Liver (tissue), 9 donors: ENCODE data around the gene KDM2B. TPM values are rescaled to one million over a fixed set of nuclear protein-coding genes. Genes with fewer than 3 reads are reported as not detected.

Experiments used
- DNase-seq: peaks from one replicate; pipeline ENCODE4 v3.0.0-alpha.2; 2017; ENCODE audit warnings: low spot score
- H3K27ac ChIP-seq, 2 donors: one replicate each; pipeline ENCODE4 v1.7.0; 2013; ENCODE audit warnings: inconsistent platforms in 2 of 2, low read length in 2 of 2, control low read depth in 1 of 2, low read depth in 1 of 2, mild to moderate bottlenecking in 1 of 2
- H3K27me3 ChIP-seq, 4 donors: one replicate each; pipeline versions ENCODE4 v1.6.1 to v1.7.0; 2013; ENCODE audit warnings: low read length in 3 of 4, inconsistent platforms in 1 of 4, mild to moderate bottlenecking in 1 of 4, moderate library complexity in 1 of 4; ENCODE audit not compliant: control insufficient read depth in 4 of 4, insufficient read depth in 4 of 4
- H3K36me3 ChIP-seq, 4 donors: one replicate each; pipeline versions ENCODE4 v1.6.1 to v1.7.0; 2013; ENCODE audit warnings: low read length in 3 of 4, mild to moderate bottlenecking in 3 of 4, low read depth in 1 of 4, moderate library complexity in 1 of 4; ENCODE audit not compliant: control insufficient read depth in 4 of 4, insufficient read depth in 3 of 4
- H3K4me1 ChIP-seq, 4 donors: one replicate each; pipeline versions ENCODE4 v1.6.1 to v1.7.0; 2013; ENCODE audit warnings: low read length in 3 of 4, mild to moderate bottlenecking in 3 of 4, moderate library complexity in 1 of 4; ENCODE audit not compliant: control insufficient read depth in 4 of 4, insufficient read depth in 4 of 4
- H3K4me3 ChIP-seq, 3 donors: one replicate each; pipeline versions ENCODE4 v1.6.1 to v1.7.0; 2013; ENCODE audit warnings: low read length in 3 of 3, control low read depth in 1 of 3, low read depth in 1 of 3, mild to moderate bottlenecking in 1 of 3
- H3K9ac ChIP-seq, 2 donors: one replicate each; pipeline ENCODE4 v1.7.0; 2013; ENCODE audit warnings: low read length in 2 of 2, mild to moderate bottlenecking in 2 of 2, moderate library complexity in 2 of 2, control low read depth in 1 of 2, low read depth in 1 of 2
- H3K9me3 ChIP-seq, 4 donors: one replicate each; pipeline versions ENCODE4 v1.6.1 to v1.7.0; 2013; ENCODE audit warnings: low read length in 3 of 4; ENCODE audit not compliant: control insufficient read depth in 4 of 4
- ATF3 ChIP-seq: IDR thresholded peaks from 2 replicates; pipeline ENCODE4 v1.6.1; 2016; ENCODE audit warnings: antibody characterized with exemption
- EGR1 ChIP-seq, 2 donors: IDR thresholded peaks; 2 replicates each; pipeline ENCODE4 v1.6.1; 2016 to 2018; ENCODE audit warnings: antibody characterized with exemption in 2 of 2, low read depth in 2 of 2
- FOXA1 ChIP-seq: IDR thresholded peaks from 2 replicates; pipeline ENCODE4 v1.6.1; 2016; ENCODE audit warnings: antibody characterized with exemption
- FOXA2 ChIP-seq: IDR thresholded peaks from 2 replicates; pipeline ENCODE4 v1.6.1; 2016; ENCODE audit warnings: antibody characterized with exemption
- GABPA ChIP-seq, 2 donors: IDR thresholded peaks in 1 of 2; conservative IDR thresholded peaks in 1 of 2; 2 replicates each; pipeline ENCODE4 v1.6.1; 2016; ENCODE audit warnings: antibody characterized with exemption in 2 of 2, mild to moderate bottlenecking in 1 of 2, moderate library complexity in 1 of 2
- HNF4A ChIP-seq, 2 donors: conservative IDR thresholded peaks; 2 replicates each; pipeline ENCODE4 v1.6.1; 2016; ENCODE audit warnings: antibody characterized with exemption in 2 of 2, mild to moderate bottlenecking in 2 of 2
- HNF4G ChIP-seq: IDR thresholded peaks from 2 replicates; pipeline ENCODE4 v1.6.1; 2016; ENCODE audit warnings: antibody characterized with exemption
- JUND ChIP-seq, 2 donors: IDR thresholded peaks; 2 replicates each; pipeline ENCODE4 v1.6.1; 2016; ENCODE audit warnings: antibody characterized with exemption in 2 of 2
- NR2F2 ChIP-seq: IDR thresholded peaks from 2 replicates; pipeline ENCODE4 v1.6.1; 2016; ENCODE audit warnings: antibody characterized with exemption
- RAD21 ChIP-seq, 2 donors: IDR thresholded peaks; 2 replicates each; pipeline ENCODE4 v1.6.1; 2016; ENCODE audit warnings: antibody characterized with exemption in 2 of 2, mild to moderate bottlenecking in 2 of 2
- REST ChIP-seq: IDR thresholded peaks from 2 replicates; pipeline ENCODE4 v1.6.1; 2016; ENCODE audit warnings: antibody characterized with exemption, mild to moderate bottlenecking
- RXRA ChIP-seq, 2 donors: IDR thresholded peaks; 2 replicates each; pipeline ENCODE4 v1.6.1; 2017 to 2018; ENCODE audit warnings: antibody characterized with exemption in 2 of 2, mild to moderate bottlenecking in 1 of 2
- SP1 ChIP-seq: IDR thresholded peaks from 2 replicates; pipeline ENCODE4 v1.6.1; 2018; ENCODE audit warnings: antibody characterized with exemption, mild to moderate bottlenecking
- TAF1 ChIP-seq: conservative IDR thresholded peaks from 2 replicates; pipeline ENCODE4 v1.6.1; 2016; ENCODE audit warnings: antibody characterized with exemption, mild to moderate bottlenecking
- YY1 ChIP-seq: IDR thresholded peaks from 2 replicates; pipeline ENCODE4 v1.6.1; 2016; ENCODE audit warnings: antibody characterized with exemption, mild to moderate bottlenecking
- WGBS: extraction: QIAGEN DNeasy Blood & Tissue Kit; methylation state at CpG from one replicate; pipeline ENCODE4 v1.1.7; 2013; 5-methylcytosine and 5-hydroxymethylcytosine counted together
- polyA plus RNA-seq, 2 donors: library from polyadenylated mRNA; stranded (reverse) in 1 of 2; unstranded in 1 of 2; fragments of 200-250 nt in 1 of 2; fragments of >200 nt in 1 of 2; fragmentation: Nextera tagmentation in 1 of 2; extraction: Ambion mirVana in 1 of 2; gene quantifications; one replicate each; pipeline versions ENCODE4 v1.2.1 to v1.2.3, GENCODE V29; 2013 to 2015
- total RNA-seq, 2 donors: library from RNA; depleted of rRNA; stranded (reverse); fragments of >200 nt; gene quantifications; one replicate each; pipeline ENCODE4 v1.2.3, GENCODE V29; 2014
- TF ChIP-seq, protein P1 (sequence below): IDR thresholded peaks from 2 replicates; pipeline ENCODE4 v1.6.1; 2016; ENCODE audit warnings: antibody characterized with exemption
- TF ChIP-seq, protein P2 (sequence below): fragments of 150-350 bp; IDR thresholded peaks from 2 replicates; pipeline ENCODE4 v1.5.1; 2017; ENCODE audit warnings: improper control_type of control experiment, low read depth, low read length; ENCODE audit not compliant: missing input control
- TF ChIP-seq, protein P3 (sequence below): IDR thresholded peaks from 2 replicates; pipeline ENCODE4 v1.6.1; 2016; ENCODE audit warnings: antibody characterized with exemption
- donor health status: healthy.
- donor health status: healthy.
- donor health status: healthy.
- donor health status: healthy.
- donor health status: healthy.

The KDM2B gene
- total and polyA plus RNA-seq, 4 donors: 7.0 to 34.2 (median 10.6) TPM

DNA sequence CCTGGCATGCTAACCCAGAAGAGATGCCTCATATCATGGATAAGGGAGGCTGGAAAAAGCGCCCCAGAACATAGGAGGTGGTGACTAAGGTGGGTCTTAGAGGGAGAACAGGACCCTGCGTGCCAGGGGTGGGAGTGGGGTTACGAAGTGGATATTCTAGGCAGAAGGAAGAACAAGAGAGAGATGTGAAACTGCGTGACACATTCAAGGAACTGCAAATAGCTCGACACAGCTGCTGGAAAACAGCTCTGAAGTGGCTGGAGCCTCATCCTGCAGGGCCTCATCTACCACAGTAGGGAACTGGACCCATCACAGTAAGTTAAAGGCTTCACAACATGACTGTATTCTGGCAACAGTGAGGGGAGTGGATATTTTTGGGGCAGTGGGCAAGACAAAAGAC lies 119.8 kb downstream of the KDM2B start:
- 92% methylated on average over 5 of the region's 5 CpGs for WGBS
- Histone ChIP-seq H3K4me3 (no peak overlapping the region), H3K27ac (no peak overlapping the region), H3K9me3 (no peaks in the 10 kb centered on the region), H3K4me1 (peaks cover 0 to 2% (median under 1%) of the 10 kb centered on the region in 4 donors), H3K36me3 (no peaks in the 10 kb centered on the region), H3K27me3 (no peaks in the 10 kb centered on the region), H3K9ac (no peak overlapping the region)
- DNase-seq: no peak
- TF ChIP-seq REST (no peak), HNF4A (conservative IDR thresholded peaks at IDR 0.05) (no peak), FOXA2 (no peak), GABPA (IDR thresholded peaks at IDR 0.05 in 1 of 2, conservative IDR thresholded peaks at IDR 0.05 in 1 of 2) (no peak), RXRA (IDR thresholded peaks at IDR 0.05) (no peak), HNF4G (no peak)
- TF ChIP-seq, protein P1, sequence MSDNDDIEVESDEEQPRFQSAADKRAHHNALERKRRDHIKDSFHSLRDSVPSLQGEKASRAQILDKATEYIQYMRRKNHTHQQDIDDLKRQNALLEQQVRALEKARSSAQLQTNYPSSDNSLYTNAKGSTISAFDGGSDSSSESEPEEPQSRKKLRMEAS: no peak

- Histone ChIP-seq H3K9me3 (no peaks in the 10 kb centered on the region), H3K9ac (no peak overlapping the region), H3K4me3 (no peak overlapping the region), H3K27ac (no peak overlapping the region), H3K36me3 (peaks cover 0 to 3% (median 0%) of the 10 kb centered on the region in 4 donors), H3K27me3 (no peaks in the 10 kb centered on the region), H3K4me1 (peaks cover 0 to 2% (median 0%) of the 10 kb centered on the region in 4 donors)
- 93% methylated on average over 8 of the region's 8 CpGs for WGBS
- no peak for DNase-seq
- TF ChIP-seq NR2F2 (no peak), FOXA1 (no peak), JUND (IDR thresholded peaks at IDR 0.05) (no peak), TAF1 (no peak), ATF3 (no peak), EGR1 (IDR thresholded peaks at IDR 0.05; ENCODE audit: low read depth in 2 of 2) (no peak), SP1 (no peak), RXRA (IDR thresholded peaks at IDR 0.05) (no peak), GABPA (IDR thresholded peaks at IDR 0.05 in 1 of 2, conservative IDR thresholded peaks at IDR 0.05 in 1 of 2) (no peak), REST (no peak), RAD21 (IDR thresholded peaks at IDR 0.05) (no peak), HNF4A (conservative IDR thresholded peaks at IDR 0.05) (no peak), YY1 (no peak), HNF4G (no peak), FOXA2 (no peak)
- TF ChIP-seq, protein P1: no peak
- TF ChIP-seq, protein P2, sequence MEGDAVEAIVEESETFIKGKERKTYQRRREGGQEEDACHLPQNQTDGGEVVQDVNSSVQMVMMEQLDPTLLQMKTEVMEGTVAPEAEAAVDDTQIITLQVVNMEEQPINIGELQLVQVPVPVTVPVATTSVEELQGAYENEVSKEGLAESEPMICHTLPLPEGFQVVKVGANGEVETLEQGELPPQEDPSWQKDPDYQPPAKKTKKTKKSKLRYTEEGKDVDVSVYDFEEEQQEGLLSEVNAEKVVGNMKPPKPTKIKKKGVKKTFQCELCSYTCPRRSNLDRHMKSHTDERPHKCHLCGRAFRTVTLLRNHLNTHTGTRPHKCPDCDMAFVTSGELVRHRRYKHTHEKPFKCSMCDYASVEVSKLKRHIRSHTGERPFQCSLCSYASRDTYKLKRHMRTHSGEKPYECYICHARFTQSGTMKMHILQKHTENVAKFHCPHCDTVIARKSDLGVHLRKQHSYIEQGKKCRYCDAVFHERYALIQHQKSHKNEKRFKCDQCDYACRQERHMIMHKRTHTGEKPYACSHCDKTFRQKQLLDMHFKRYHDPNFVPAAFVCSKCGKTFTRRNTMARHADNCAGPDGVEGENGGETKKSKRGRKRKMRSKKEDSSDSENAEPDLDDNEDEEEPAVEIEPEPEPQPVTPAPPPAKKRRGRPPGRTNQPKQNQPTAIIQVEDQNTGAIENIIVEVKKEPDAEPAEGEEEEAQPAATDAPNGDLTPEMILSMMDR: no peak
- TF ChIP-seq, protein P3, sequence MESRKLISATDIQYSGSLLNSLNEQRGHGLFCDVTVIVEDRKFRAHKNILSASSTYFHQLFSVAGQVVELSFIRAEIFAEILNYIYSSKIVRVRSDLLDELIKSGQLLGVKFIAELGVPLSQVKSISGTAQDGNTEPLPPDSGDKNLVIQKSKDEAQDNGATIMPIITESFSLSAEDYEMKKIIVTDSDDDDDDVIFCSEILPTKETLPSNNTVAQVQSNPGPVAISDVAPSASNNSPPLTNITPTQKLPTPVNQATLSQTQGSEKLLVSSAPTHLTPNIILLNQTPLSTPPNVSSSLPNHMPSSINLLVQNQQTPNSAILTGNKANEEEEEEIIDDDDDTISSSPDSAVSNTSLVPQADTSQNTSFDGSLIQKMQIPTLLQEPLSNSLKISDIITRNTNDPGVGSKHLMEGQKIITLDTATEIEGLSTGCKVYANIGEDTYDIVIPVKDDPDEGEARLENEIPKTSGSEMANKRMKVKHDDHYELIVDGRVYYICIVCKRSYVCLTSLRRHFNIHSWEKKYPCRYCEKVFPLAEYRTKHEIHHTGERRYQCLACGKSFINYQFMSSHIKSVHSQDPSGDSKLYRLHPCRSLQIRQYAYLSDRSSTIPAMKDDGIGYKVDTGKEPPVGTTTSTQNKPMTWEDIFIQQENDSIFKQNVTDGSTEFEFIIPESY: no peak
Measured at GRCh38 chr12:121456551-121456950, 124.3 kb downstream of the KDM2B start.
